NCI-H526 treated with DMSO at 0.1 percent for 48 hours (cell line): ENCODE results near the gene CTNNB1.
A peak's percentile ranks its signal among the peaks of the same experiment; 100 is the strongest.

ENCODE experiments used
- DNase-seq: peaks from one replicate; lab custom pipeline; 2025; lab: John Stamatoyannopoulos, UW

Gene CTNNB1

GRCh38 chr3:41192885-41193284 lies 6.4 kb upstream of the CTNNB1 start:
- DNase-seq: no peak

GRCh38 chr3:41193794-41194539 lies 5.3 kb upstream of the CTNNB1 start:
- DNase-seq: no peak

- no peak for DNase-seq
Measured at GRCh38 chr3:41194701-41195100, 4.6 kb upstream of the CTNNB1 start.

- DNase-seq: no peak
Measured at GRCh38 chr3:41195946-41196345, 3.4 kb upstream of the CTNNB1 start.

GRCh38 chr3:41196499-41197410 lies 2.5 kb upstream of the CTNNB1 start:
- no peak for DNase-seq

GRCh38 chr3:41198046-41198445 lies 1.3 kb upstream of the CTNNB1 start:
- DNase-seq: no peak

- peak; percentile 16 for DNase-seq
Measured at GRCh38 chr3:41198526-41198925, 779 bp upstream of the CTNNB1 start.

- DNase-seq: peak; percentile 49
Measured at GRCh38 chr3:41199866-41200668, 762 bp downstream of the CTNNB1 start.

GRCh38 chr3:41200669-41201021 lies 1.3 kb downstream of the CTNNB1 start:
- DNase-seq: peak; percentile 49

- DNase-seq: no peak
Measured at GRCh38 chr3:41202075-41202833, 2.9 kb downstream of the CTNNB1 start.

- DNase-seq: peak; percentile 26
Measured at GRCh38 chr3:41202834-41203345, 3.6 kb downstream of the CTNNB1 start.

GRCh38 chr3:41204369-41204768 lies 5.1 kb downstream of the CTNNB1 start:
- DNase-seq: no peak

GRCh38 chr3:41205591-41205990 lies 6.3 kb downstream of the CTNNB1 start:
- no peak for DNase-seq

GRCh38 chr3:41207355-41207754 lies 8.1 kb downstream of the CTNNB1 start:
- no peak for DNase-seq

GRCh38 chr3:41208507-41209220 lies 9.4 kb downstream of the CTNNB1 start:
- no peak for DNase-seq

- no peak for DNase-seq
Measured at GRCh38 chr3:41209646-41210045, 10.3 kb downstream of the CTNNB1 start.

GRCh38 chr3:41210966-41211365 lies 11.7 kb downstream of the CTNNB1 start:
- DNase-seq: no peak

GRCh38 chr3:41212088-41212487 lies 12.8 kb downstream of the CTNNB1 start:
- DNase-seq: no peak

- no peak for DNase-seq
Measured at GRCh38 chr3:41213588-41213987, 14.3 kb downstream of the CTNNB1 start.

GRCh38 chr3:41216422-41216821 lies 17.1 kb downstream of the CTNNB1 start:
- no peak for DNase-seq

- DNase-seq: no peak
Measured at GRCh38 chr3:41216993-41217392, 17.7 kb downstream of the CTNNB1 start.
